EH (cell line): ENCODE data around the gene SLAMF7.

ENCODE experiments used
- DNase-seq: peaks from one replicate; pipeline ENCODE4 v3.0.0-alpha.2; 2015; ENCODE audit warnings: low read depth

The SLAMF7 gene

DNA sequence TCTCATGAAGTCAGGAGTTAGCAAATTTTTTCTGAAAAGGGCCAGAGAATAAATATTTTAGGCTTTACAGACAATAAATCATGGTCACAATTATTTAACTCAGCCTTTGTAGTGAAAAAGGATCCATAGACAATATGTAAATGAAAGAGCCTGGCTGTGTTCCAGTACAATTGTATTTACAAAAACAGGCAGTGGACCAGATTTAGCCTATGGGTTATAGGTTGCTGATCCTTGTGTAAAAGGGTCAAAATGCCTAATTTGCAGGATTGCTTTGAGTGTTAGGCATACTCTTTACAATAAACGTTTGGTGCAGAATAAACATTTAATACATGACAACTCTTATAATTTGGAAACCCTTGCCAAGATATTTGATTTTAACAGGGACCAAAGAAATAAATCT lies 6.5 kb downstream of the SLAMF7 start:
- no peak for DNase-seq

DNA sequence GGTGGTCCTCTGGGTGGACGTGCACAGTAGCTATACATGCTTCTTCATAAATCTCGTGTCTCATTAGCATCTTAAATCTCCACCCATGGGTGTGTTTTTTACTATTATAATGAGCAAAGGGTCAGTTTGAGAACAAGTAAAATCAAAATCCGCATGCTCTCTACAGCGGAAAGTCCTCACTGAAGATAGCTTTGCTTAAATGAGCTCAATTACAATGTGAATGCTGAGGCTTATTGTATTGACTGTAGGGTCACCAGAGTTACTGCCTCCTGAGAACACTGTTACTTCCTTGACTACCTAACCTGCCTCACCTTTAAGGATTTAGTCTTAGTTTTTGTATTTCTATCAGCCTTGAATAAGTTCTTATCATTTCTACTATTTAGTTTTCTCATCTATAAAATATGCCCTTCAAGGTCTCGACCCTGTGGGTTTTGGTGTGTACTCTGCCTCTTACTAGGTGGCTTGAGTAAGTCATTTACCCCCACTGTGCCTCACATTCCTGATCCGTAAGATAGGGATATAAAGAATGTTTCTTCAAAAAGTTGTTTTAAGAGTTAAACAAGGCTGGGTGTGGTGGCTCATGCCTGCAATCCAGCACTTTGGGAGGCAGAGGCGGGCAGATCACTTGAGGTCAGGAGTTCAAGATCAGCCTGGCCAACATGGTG lies 7.9 kb downstream of the SLAMF7 start:
- no peak for DNase-seq

DNA sequence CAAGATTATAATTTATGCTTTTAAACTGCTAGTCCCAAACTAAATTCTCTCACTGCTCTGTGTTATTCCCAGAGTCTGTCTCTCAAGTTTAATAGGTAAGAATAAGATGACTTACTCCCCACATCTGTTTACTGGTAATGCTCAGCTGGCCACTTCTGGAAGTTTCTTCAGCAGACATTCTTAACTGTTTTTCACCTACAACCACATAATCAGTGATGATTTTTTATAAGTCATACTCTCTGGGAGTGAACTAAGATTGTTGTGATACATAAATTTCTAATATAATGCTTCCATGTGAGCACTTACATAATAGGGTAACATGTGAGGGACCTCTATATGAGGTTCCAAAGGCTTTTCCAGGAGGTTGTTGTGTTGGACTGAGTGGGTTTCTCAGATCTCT lies 8.7 kb downstream of the SLAMF7 start:
- no peak for DNase-seq

DNA sequence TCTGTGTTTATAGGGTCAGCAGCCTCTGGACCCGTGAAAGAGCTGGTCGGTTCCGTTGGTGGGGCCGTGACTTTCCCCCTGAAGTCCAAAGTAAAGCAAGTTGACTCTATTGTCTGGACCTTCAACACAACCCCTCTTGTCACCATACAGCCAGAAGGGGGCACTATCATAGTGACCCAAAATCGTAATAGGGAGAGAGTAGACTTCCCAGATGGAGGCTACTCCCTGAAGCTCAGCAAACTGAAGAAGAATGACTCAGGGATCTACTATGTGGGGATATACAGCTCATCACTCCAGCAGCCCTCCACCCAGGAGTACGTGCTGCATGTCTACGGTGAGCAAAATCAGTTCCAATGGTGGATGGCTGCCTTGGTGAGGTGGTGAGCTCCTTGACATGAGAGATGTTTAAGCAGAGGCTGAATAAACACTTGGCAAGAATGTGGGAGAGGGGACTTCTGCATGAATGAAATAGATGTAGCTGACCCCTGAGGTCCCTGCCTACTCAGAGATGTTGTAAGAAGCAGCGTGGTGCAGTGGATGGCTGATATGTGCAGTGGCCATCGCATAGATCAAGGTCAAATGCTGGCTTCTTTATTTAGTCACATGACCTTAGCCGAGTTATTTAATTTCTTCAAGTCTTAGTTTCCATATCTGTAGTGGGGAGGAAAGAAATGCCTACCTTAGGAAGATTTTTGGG lies 9.3 kb downstream of the SLAMF7 start:
- peak; percentile 43 for DNase-seq

DNA sequence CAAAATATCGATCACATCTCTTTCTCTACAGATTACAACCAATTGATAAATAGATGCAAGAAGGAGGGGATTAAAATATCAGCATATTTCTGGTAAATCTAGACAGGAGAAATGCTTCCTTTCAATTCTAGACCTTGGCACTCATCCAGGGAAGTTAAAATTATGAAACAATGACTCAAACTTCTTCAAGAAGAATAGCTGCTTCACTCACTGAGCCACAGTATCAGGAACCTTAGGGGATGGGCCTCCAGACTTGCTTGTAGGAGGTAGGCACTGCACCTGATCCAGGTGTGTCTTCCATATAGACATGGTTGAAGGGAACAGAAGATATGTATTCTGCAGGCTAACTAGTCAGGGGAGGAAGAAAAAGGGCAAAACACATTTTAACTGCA lies 9.8 kb downstream of the SLAMF7 start:
- no peak for DNase-seq

DNA sequence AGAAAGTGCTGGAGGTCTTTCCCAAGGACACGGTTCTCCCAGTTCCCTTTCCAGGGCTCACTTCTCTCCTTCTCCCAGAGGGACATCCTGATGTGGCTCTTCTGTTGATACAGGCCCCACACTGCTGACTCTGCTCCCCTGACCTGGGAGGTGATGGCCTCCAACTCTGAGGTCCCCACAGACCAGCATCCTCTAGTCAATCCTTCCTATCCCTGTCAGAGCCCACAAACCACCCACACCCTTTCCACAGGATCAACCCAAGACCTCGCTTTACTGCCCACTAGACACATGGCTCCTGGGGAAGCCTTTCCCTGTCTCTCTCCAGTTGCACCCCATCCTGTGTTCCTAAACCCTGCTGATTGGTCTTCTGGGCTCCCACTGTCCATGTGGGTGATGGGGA lies 11.6 kb downstream of the SLAMF7 start:
- no peak for DNase-seq

DNA sequence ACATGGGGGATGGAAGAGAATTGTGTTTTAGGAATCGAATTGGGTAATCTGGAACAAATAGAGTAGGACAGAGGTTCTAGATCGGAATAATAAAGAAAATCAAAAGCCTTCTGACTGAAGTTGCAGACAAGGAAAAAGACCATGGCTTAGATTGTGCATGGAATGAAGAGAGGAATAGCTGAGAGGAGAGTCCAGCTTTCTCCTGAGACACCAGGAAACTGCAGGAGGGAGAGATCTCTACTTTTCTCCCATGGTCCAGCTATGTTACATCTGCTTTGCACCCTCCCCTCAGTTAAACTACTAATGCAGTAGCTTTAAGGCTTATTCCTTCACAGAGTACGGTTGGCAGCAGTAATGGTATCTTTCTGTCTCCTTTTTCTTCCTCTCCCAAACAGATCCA lies 13.4 kb downstream of the SLAMF7 start:
- DNase-seq = no peak

DNA sequence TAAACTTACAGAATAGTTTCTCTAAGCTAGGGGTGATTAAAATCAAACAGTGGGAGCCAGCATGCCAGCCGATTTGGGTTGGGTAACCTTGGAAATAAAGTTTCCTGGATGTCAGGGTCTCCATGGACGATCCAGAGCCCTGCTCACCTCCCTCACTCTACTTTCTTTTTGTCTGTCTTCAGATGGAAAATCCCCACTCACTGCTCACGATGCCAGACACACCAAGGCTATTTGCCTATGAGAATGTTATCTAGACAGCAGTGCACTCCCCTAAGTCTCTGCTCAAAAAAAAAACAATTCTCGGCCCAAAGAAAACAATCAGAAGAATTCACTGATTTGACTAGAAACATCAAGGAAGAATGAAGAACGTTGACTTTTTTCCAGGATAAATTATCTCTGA lies 13.9 kb downstream of the SLAMF7 start:
- DNase-seq = no peak

DNA sequence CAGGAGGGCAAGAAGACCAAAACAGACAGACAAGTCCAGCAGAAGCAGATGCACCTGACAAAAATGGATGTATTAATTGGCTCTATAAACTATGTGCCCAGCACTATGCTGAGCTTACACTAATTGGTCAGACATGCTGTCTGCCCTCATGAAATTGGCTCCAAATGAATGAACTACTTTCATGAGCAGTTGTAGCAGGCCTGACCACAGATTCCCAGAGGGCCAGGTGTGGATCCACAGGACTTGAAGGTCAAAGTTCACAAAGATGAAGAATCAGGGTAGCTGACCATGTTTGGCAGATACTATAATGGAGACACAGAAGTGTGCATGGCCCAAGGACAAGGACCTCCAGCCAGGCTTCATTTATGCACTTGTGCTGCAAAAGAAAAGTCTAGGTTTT lies 14.5 kb downstream of the SLAMF7 start:
- no peak for DNase-seq

DNA sequence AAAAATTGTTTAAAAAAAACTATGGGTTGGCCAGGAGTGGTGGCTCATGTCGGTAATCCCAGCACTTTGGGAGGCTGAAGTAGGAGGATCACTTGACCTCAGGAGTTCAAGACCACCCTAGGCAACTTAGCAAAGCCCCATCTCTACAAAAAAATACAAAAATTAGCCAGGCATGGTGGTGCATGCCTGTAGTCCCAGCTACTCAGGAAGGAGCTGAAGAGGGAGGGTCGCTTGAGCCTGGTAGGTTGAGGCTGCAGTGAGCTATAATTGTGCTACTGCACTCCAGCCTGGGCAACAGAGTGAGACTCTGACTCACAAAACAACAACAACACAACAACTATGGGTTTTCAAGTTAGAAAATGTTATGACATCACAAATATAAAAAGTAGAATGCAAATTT lies 16.4 kb downstream of the SLAMF7 start:
- DNase-seq = no peak

DNA sequence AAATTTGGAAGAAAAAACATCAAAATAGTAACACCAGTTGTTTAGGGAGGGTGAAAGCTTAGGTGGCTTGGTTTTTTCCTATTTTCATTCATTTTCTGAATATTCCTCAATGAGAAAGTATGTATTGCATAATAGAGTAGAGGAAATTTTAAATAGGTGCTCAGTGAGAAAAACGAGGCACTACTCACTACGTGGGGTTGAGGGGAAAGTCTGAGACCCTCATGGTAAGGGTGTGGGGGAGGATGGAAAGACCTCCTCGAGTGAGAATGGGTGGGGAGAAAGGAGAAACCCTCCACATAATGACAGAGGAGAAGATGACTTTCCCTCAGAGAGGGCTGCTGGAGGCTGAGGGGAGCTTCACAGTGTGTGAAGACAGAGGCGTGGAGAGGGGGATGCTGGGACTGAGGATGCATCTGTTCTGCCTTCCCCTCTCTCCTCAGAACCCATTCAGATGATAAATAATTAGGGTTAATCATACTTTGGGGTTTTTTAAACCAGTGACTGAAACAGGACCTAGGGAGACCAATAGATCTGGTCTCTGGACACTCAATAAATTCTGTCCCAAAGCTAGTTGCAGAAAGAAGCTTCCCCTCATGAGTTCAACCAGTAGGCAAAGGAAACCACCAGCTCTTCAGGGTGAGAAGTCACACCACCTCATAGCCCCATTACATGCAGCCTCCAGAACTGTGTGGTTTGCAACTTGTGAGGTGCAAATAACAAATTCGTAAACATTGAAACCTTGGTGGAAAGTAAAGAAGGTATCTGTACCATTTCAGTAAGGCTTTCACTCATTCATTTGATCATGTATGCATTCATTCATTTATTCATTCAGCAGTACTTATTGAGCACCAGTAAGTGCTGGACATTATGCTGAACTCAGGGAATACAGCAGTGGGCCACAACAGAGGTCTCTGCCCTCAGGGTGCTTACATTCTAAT lies 17.1 kb downstream of the SLAMF7 start:
- no peak for DNase-seq

DNA sequence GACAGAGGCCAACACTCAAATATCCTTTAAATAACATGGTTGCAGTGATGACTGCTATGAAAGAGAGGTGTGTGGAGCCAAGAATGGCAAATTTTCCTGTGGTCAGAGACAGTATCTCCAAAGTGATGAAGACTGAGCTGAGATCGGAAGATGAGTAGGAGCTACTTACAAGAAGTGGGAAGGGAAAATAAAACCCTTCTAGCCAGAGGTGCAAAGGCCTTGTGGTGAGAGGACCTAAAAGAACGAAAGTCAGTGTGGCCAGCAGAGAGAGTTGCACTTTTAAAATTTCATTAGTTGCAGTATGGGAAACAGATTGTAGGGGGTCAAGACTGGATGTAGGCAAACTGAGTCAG lies 17.8 kb downstream of the SLAMF7 start:
- DNase-seq = no peak

DNA sequence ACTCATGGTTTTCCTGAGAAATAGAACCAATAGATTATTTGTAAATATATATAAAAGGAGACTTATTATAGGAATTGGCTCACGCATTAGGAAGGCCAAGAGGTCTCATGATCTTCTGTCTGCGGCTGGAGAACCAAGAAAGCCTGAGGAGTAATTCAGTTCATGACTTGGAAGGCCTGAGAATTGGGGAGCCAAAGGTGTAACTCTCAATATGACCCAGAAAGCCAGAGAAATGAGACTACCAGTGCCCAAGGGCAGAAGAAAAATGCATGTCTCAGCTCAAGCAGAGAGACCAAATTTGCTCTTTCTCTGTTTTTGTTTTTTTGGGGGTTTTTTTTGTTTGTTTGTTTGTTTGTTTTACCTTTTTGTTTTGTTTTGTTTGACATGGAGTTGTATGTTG lies 19.5 kb downstream of the SLAMF7 start:
- DNase-seq = no peak

DNA sequence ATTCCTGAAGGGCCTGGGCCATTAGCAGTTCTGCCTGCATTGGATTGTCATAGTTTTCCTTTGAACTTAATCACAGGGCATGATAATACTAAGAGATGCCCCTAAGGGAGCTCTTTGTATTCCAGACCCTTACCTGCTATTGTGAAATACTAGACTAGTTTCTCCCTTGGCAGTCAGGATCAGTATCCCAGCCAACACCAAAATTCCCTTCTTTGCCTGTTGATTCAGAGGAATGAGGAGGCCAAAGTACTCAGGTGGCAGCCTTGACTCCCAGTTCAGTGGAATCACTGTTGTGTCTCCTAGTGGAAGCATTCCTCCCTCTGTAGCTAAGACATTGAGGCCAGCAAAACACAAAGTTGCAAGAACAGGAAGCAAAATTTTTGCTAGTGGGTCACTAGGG lies 20.7 kb downstream of the SLAMF7 start:
- DNase-seq = no peak

DNA sequence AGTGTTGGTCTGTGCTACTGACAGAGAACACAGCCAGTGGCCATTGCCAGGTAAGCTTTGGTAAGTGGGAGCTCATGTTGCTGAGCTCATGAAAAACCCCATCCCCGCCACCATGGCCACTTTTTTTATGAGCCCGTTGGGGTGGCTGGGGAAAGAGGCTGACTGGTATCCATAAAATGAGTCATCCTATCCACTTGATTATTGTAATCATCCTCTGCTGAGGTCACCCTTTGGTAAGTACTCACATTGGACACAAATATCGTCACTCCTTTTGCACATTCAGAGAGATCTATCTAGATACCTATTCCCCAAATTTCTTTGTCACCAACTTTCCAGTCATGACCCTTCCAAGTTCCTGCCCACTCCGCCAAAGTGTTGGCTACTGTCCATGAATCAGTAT lies 22.0 kb downstream of the SLAMF7 start:
- DNase-seq = no peak

DNA sequence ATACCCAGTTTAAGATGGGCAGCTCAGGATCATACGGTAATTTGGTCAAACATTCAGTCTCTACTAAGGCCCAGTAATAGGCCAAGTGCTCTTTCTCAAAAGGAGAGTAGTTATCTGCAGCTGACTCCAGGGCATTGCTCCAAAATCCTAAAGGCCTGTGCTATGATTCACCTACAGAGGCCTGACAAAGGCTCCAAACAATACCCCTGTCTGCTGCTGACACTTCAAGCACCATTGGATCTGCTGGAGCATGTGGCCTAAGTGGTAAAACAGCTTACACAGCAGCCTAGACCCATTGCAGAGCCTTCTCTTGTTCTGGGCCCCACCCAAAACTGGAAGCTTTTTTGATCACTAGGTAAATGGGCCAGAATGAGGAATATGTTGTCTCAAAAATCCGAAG lies 22.8 kb downstream of the SLAMF7 start:
- no peak for DNase-seq

DNA sequence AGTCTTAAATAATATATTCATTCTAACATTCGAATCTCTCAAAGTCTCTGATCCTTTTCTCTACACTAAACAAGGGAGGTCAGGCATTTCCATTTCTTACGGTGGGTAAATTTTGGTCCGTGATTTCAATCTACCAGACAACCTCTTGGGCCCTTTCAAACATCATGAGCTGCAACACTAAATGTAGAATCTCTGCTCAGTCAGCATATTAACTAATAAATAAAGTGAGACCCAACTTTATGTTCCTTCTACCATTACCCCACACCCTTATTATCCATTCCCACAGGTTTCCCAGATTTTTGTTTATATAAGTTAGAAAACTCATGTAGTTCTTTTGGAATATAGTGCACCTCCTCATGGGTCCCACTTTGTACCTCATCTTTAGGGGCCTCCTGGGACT lies 24.9 kb downstream of the SLAMF7 start:
- no peak for DNase-seq

DNA sequence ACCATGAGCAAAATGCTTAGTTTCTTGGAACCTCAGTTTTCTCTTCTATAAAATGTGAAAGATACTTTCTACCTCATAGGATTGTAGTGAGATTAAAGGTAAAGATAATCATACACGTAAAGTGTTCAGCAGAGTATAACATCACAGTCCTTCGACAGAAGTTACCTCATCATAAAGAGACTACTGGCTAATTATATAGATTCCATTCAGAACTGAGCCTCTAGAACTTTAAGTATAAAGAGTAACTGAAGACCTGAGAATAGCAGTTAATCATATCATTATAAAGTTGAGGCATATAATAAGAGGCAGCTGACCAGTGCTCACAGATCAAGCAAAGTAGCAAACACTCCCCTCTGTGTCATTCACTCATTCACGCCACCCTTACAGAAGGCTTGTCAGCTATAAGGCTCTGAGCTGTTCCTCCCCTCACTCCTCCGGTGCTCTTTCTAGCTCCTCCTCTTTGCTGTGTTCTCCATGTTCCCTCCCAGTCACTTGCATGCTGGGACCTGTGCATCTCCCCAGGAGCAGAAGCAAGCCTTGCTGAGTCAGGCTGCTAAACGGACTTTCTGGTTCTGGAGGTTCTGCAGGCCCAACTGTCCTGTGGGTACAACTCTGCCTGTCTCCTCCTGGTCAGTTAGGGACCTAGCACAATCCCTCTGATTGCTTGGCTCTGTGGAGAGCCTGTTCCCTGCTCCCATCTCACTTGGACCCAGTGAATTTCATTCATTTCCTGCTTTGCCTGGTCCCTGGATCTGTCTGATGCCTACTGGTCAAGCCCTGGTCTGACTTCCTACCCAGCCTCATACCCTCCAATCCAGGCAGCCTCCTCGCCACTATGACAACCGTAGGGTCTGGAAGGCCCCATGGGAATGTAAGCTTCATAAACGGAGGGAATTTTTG lies 28.6 kb downstream of the SLAMF7 start:
- DNase-seq = peak; percentile 23

DNA sequence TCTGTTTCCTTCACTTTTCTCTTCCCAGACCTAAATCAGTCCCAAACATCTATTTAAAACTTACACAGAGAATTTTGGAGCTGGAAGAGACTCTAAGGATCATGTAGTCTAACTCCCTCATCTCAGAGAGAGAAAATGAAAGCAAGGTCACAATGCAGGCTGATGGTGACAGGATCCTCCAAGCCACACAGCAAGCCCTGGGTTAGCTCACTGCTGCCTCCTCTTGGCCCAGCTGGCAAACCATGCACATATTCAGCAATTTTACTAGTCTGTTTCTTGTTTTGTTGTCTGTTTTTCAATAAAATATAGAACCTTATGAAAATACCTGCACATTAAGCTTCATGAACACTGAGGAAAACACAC lies 29.2 kb downstream of the SLAMF7 start:
- DNase-seq = peak; percentile 48

DNA sequence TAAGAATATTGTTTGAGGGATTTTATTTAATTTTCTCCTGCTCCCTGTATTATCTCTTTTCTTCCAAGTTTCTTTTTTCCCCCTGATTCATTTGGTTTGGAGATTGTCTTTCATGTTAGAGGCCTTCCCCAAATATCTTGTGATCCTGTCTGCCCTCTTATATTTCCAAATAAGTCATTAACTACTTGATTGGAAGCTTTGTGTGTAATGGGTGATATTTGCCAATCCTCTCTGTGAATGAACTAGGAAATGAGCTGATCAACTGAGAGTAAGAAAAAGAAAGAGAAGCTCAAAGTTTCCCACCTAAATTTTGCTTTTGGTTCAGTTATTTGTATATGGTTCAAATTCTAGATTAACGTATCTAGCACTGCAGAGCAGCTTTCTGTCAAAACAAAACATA lies 33.3 kb downstream of the SLAMF7 start:
- no peak for DNase-seq

DNA sequence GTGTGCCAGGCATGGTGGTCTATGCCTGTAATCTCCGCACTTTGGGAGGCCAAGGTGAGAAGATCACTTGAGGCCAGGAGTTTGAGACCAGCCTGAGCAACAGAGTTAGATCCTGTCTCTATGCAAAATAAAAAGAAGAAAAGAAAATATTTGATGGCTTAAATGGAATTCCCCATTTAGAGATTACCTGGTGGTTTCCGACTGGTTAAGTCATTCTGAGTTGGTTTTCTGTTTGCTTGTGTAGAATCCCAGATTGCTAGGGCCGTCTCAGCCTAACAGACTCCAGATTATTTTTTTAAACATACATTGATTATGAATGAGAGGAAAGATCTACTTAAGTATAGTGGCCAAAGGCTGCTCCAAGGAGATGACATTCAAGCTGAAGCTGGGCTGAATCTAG lies 34.0 kb downstream of the SLAMF7 start:
- DNase-seq = no peak
